GM23338 (cell line): ENCODE results near the gene RSPO3. TPM values are rescaled to one million over a fixed set of nuclear protein-coding genes. Genes with fewer than 3 reads are reported as not detected.

Experiments
- ATAC-seq: fragments of 200-7000 bp; cut with Tn5 transposase; 3 replicates; pipeline ENCODE4 v1.9.1; 2020
- DNase-seq: peaks from one replicate; pipeline ENCODE4 v3.0.0-alpha.2; 2015; ENCODE audit warnings: low spot score
- H2AFZ ChIP-seq: fragments of 200-600 bp; sonication (generic); 2 replicates; pipeline ENCODE4 v1.8.0; 2016; ENCODE audit warnings: antibody characterized with exemption, mild to moderate bottlenecking, moderate library complexity
- H3F3A ChIP-seq: fragments of 200-600 bp; sonication (generic); replicated peaks from 2 replicates; pipeline ENCODE4 v1.8.0; 2017; ENCODE audit warnings: antibody characterized with exemption, mixed run types, low read depth
- H3K27ac ChIP-seq: fragments of 200-600 bp; sonication (generic); 2 replicates; pipeline ENCODE4 v1.6.1; 2016; ENCODE audit warnings: low read depth
- H3K27me3 ChIP-seq: fragments of 200-600 bp; sonication (generic); 2 replicates; pipeline ENCODE4 v1.8.0; 2016; ENCODE audit warnings: mild to moderate bottlenecking, mixed run types, moderate library complexity; ENCODE audit not compliant: insufficient read depth
- H3K36me3 ChIP-seq: fragments of 200-600 bp; sonication (generic); 2 replicates; pipeline ENCODE4 v1.8.0; 2016; ENCODE audit warnings: mild to moderate bottlenecking; ENCODE audit not compliant: insufficient read depth
- H3K4me1 ChIP-seq: fragments of 200-600 bp; sonication (generic); 2 replicates; pipeline ENCODE4 v1.8.0; 2016; ENCODE audit warnings: mild to moderate bottlenecking, moderate library complexity; ENCODE audit not compliant: insufficient read depth
- H3K4me2 ChIP-seq: fragments of 200-600 bp; sonication (generic); 2 replicates; pipeline ENCODE4 v1.7.1; 2017; ENCODE audit warnings: mixed run types
- H3K4me3 ChIP-seq: fragments of 200-600 bp; sonication (generic); 2 replicates; pipeline ENCODE4 v1.6.1; 2016; ENCODE audit warnings: mixed run types
- H3K79me2 ChIP-seq: fragments of 200-600 bp; sonication (generic); replicated peaks from 2 replicates; pipeline ENCODE4 v1.8.0; 2017; ENCODE audit warnings: mild to moderate bottlenecking; ENCODE audit not compliant: insufficient read depth
- H3K9me2 ChIP-seq: fragments of 200-600 bp; sonication (generic); 2 replicates; pipeline ENCODE4 v1.8.0; 2017; ENCODE audit not compliant: insufficient read depth
- H4K20me1 ChIP-seq: fragments of 200-600 bp; sonication (generic); replicated peaks from 2 replicates; pipeline ENCODE4 v1.8.0; 2017; ENCODE audit warnings: mild to moderate bottlenecking; ENCODE audit not compliant: insufficient read depth
- H3K27ac Mint-ChIP-seq: 2 replicates; pipeline ENCODE4 v1.8.0; 2020; ENCODE audit warnings: inconsistent platforms, mild to moderate bottlenecking, moderate library complexity, mixed read lengths
- H3K27me3 Mint-ChIP-seq: 3 replicates; pipeline ENCODE4 v1.8.0; 2022; ENCODE audit warnings: low read depth, mild to moderate bottlenecking, moderate library complexity, mixed read lengths, inconsistent platforms; ENCODE audit not compliant: insufficient read depth, poor library complexity
- H3K36me3 Mint-ChIP-seq: 3 replicates; pipeline ENCODE4 v1.8.0; 2021; ENCODE audit warnings: low read depth, mild to moderate bottlenecking, inconsistent platforms, moderate library complexity, mixed read lengths
- H3K4me1 Mint-ChIP-seq: 3 replicates; pipeline ENCODE4 v1.8.0; 2020; ENCODE audit warnings: mild to moderate bottlenecking, inconsistent platforms, mixed read lengths
- H3K4me3 Mint-ChIP-seq: 3 replicates; pipeline ENCODE4 v1.8.0; 2021; ENCODE audit warnings: moderate library complexity, mild to moderate bottlenecking, inconsistent platforms, mixed read lengths
- H3K9me3 Mint-ChIP-seq: 3 replicates; pipeline ENCODE4 v1.8.0; 2020; ENCODE audit warnings: moderate library complexity, mild to moderate bottlenecking, inconsistent platforms, mixed read lengths
- EZH2 ChIP-seq: fragments of 200-600 bp; sonication (generic); IDR thresholded peaks from one replicate; pipeline ENCODE4 v1.8.0; 2017; ENCODE audit warnings: antibody characterized with exemption, mild to moderate bottlenecking, low read depth; ENCODE audit not compliant: unreplicated experiment
- JUNB ChIP-seq: IDR thresholded peaks from one replicate; pipeline ENCODE4 v1.6.1; 2016; ENCODE audit warnings: antibody characterized with exemption; ENCODE audit not compliant: unreplicated experiment
- STAT1 ChIP-seq: IDR thresholded peaks from one replicate; pipeline ENCODE4 v1.6.1; 2016; ENCODE audit warnings: antibody characterized with exemption; ENCODE audit not compliant: unreplicated experiment
- ZNF114 ChIP-seq: fragments of 250-450 bp; sonication (Bioruptor Pico); IDR thresholded peaks from 2 replicates; pipeline ENCODE4 v1.5.0; 2020; ENCODE audit warnings: mild to moderate bottlenecking, moderate library complexity
- ZNF331 ChIP-seq: fragments of 250-450 bp; sonication (Bioruptor Pico); IDR thresholded peaks from 2 replicates; pipeline ENCODE4 v1.5.0; 2020; ENCODE audit warnings: low read depth, mild to moderate bottlenecking, moderate library complexity
- ZNF462 ChIP-seq: fragments of 250-450 bp; sonication (Bioruptor Pico); IDR thresholded peaks from 2 replicates; pipeline ENCODE4 v1.5.0; 2020; ENCODE audit warnings: mild to moderate bottlenecking, moderate library complexity
- polyA plus RNA-seq: library from polyadenylated mRNA; unstranded; fragments of >200 nt; fragmentation: Nextera tagmentation; extraction: Ambion mirVana; gene quantifications from 2 replicates; pipeline ENCODE4 v1.2.1, GENCODE V29; 2016
- total RNA-seq: library from RNA; depleted of rRNA; stranded (reverse); fragments of >200 nt; shearing (Covaris generic); gene quantifications from 2 replicates; pipeline ENCODE4 v1.2.3, GENCODE V29; 2014

Gene RSPO3
- total and polyA plus RNA-seq, 2 experiments from 2014 or later: not detected

GRCh38 chr6:127154509-127154908 is 36.0 kb downstream of the RSPO3 start:
- Mint-ChIP-seq H3K4me1 (peaks cover 13% of the 10 kb centered on the region; the same call in 2 of the 3 replicates), H3K36me3 (no peaks in the 10 kb centered on the region), H3K27ac (no peak overlapping the region), H3K4me3 (no peak overlapping the region), H3K9me3 (no peaks in the 10 kb centered on the region), H3K27me3 (no peaks in the 10 kb centered on the region)
- DNase-seq (peak; percentile 38), ATAC-seq (peak; percentile 72)
- no peaks in the 10 kb centered on the region for H4K20me1 ChIP-seq
- no peaks in the 10 kb centered on the region for H3K9me2 ChIP-seq
- H3K4me3 ChIP-seq: no peak overlapping the region
- peaks cover 12% of the 10 kb centered on the region for H3K4me1 ChIP-seq
- H3K27me3 ChIP-seq: no peaks in the 10 kb centered on the region
- no peaks in the 10 kb centered on the region for H3K79me2 ChIP-seq
- H3K36me3 ChIP-seq: no peaks in the 10 kb centered on the region
- peak overlapping the region; percentile 29 for H3K4me2 ChIP-seq
- H3K27ac ChIP-seq: no peak overlapping the region
- no peak for TF ChIP-seq ZNF462
- no peak for TF ChIP-seq JUNB
- TF ChIP-seq ZNF331 (CRISPR knock-in tag): no peak
- no peak for TF ChIP-seq STAT1
- no peak for TF ChIP-seq EZH2
- peak overlapping the region; percentile 6 for H2AFZ ChIP-seq
- H3F3A ChIP-seq: no peaks in the 10 kb centered on the region

DNA sequence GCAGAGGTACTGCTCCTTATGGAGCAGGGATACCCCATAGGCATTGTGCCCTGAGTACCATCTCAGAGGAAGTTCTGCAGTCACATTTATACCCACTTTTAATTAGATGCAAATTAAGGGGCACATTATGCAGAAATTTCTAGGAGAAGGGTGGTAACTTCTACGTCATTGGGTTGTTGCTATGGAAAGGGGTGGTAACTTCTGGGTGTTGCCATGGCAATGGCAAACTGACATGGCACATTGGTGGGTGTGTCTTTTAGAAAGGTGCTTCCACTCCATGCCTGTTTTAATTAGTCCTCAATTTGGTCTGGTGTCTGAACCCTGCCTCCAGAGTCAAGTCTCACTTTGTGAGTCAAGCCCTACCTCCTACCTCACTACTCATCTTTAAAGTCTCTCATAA is 42.0 kb downstream of the RSPO3 start:
- H3K36me3 Mint-ChIP-seq: no peaks in the 10 kb centered on the region
- H3K79me2 ChIP-seq: no peaks in the 10 kb centered on the region
- no peak overlapping the region for H3K4me2 ChIP-seq
- no peaks in the 10 kb centered on the region for H3K27me3 ChIP-seq
- no peak overlapping the region for H3K27ac Mint-ChIP-seq
- H3K36me3 ChIP-seq: no peaks in the 10 kb centered on the region
- H2AFZ ChIP-seq: no peak overlapping the region
- H3K4me3 ChIP-seq: no peak overlapping the region
- H3K27ac ChIP-seq: no peak overlapping the region
- ATAC-seq (no peak), DNase-seq (peak; percentile 25)
- peaks cover 26% of the 10 kb centered on the region for H3K4me1 ChIP-seq
- H3K4me1 Mint-ChIP-seq: peaks cover 30% of the 10 kb centered on the region
- no peak overlapping the region; the same call in 2 of the 3 replicates for H3K4me3 Mint-ChIP-seq
- no peaks in the 10 kb centered on the region for H4K20me1 ChIP-seq
- H3K27me3 Mint-ChIP-seq: no peaks in the 10 kb centered on the region
- H3F3A ChIP-seq: no peaks in the 10 kb centered on the region
- no peaks in the 10 kb centered on the region for H3K9me2 ChIP-seq
- no peaks in the 10 kb centered on the region for H3K9me3 Mint-ChIP-seq
- TF ChIP-seq STAT1 (no peak), ZNF462 (no peak), ZNF114 (no peak)
